ENCODE measurements around the gene VWC2.
"Not testable (repeated sequence)": the region's sequence is repeated elsewhere in the genome, so short reads cannot be mapped to it uniquely, and the experiment has no call there.

Gene VWC2

DNA sequence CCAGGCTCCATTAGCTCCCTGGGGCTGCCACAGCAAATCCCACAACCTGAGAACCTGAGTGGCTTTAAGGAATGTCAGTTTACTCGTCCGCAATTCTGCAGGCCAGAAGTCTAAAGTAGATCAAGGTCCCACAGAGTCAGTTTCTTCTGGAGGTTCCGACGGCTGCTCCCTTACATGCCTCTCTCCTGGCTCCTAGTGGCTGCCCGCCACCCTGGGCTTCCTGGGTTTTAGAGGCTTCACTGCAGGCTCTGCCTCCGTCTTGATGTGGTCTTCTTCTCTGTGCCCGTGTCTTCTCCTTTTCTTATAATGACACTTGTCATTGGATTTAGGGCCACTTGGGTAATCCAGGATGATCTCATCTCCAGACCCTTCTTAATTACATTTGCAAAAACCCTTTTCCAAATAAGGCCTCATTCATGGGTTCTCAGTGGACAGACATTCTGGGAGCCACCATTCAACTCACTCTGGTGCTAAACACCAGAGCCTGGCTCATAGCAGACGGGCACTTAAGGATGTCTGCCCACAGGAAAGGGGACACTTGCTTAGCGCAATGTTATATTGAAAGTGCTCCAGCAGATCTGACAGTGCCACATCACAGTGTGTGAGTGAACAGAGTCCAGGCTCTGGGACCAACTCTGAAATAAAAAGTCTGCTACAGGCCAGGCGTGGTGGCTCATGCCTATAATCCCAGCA lies 77.6 kb downstream of the VWC2 start:
- DNase-seq: no peak
- H3K4me1 Mint-ChIP-seq: no peaks in the 10 kb centered on the region
- CTCF ChIA-PET: no interaction called here
- no peaks in the 10 kb centered on the region for H3K9me3 Mint-ChIP-seq
- H3K4me3 Mint-ChIP-seq: no peak overlapping the region
- H3K27ac Mint-ChIP-seq: no peak overlapping the region
- H3K36me3 Mint-ChIP-seq: no peaks in the 10 kb centered on the region
- peaks cover 4% of the 10 kb centered on the region for H3K27me3 Mint-ChIP-seq

DNA sequence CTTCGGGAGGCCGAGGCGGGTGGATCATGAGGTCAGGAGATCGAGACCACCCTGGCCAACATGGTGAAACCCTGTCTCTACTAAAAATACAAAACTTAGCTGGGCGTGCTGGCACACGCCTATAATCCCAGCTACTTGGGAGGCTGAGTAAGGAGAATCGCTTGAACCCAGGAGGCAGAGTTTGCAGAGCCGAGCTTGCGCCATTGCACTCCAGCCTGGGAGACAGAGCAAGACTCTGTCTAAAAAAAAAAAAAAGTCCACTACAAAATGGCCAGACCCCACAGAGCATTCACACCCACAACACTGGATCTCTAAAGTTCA lies 78.1 kb downstream of the VWC2 start:
- H3K4me3 Mint-ChIP-seq, H3K36me3 Mint-ChIP-seq, H3K27ac Mint-ChIP-seq, H3K9me3 Mint-ChIP-seq, H3K4me1 Mint-ChIP-seq, DNase-seq, CTCF ChIA-PET, H3K27me3 Mint-ChIP-seq: not testable (repeated sequence)

DNA sequence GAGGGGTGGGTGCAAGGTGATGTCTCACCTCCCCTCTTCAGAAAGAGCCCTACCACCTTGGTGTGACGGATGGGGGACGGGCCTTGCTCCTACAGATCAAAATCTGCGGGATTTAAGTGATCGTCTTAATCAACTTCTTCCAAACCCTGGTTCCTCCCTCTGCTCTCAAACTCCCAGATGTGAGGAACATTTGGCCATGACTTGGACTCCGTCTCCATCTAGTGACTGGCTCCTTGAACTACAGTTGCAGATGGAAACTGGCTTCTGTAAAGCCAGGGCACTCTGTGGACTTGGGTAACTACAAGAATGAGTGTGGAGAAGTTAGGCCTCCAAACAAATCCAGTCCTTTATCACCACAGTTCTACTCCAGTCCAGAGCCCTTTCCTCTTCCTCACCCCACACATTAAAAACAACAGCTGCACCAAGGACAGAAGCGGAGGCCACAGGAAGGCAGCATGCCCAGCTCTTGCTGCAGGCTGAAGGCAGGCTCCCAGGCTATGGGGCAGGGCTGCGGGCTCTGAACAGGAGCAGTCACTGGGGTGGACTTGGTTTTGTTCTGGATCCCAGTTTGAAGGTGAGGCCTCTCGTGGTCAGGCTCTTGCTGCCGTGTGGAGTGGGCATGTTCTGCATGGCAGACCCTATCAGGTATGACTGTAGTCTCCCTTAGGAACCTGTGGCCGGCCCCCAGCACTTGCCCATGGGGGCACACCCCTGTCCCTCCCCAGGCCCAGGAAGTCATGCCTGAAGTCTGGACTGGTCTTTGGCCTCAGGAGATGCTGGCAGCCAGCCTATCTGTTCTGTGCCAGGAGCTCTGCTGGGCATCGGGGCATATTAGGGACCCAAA lies 79.4 kb downstream of the VWC2 start:
- Mint-ChIP-seq H3K4me1 (no peaks in the 10 kb centered on the region), H3K9me3 (no peaks in the 10 kb centered on the region), H3K27me3 (peaks cover 4% of the 10 kb centered on the region), H3K4me3 (no peak overlapping the region), H3K36me3 (no peaks in the 10 kb centered on the region), H3K27ac (no peak overlapping the region)
- CTCF ChIA-PET: no interaction called here
- peak; percentile 38 for DNase-seq

GRCh38 chr7:49855281-49855980 lies 82.0 kb downstream of the VWC2 start:
- no peak for DNase-seq
- Mint-ChIP-seq H3K27me3 (peaks cover 4% of the 10 kb centered on the region), H3K4me1 (no peaks in the 10 kb centered on the region), H3K27ac (no peak overlapping the region), H3K4me3 (no peak overlapping the region), H3K9me3 (no peaks in the 10 kb centered on the region), H3K36me3 (no peaks in the 10 kb centered on the region)
- CTCF ChIA-PET: no interaction called here

DNA sequence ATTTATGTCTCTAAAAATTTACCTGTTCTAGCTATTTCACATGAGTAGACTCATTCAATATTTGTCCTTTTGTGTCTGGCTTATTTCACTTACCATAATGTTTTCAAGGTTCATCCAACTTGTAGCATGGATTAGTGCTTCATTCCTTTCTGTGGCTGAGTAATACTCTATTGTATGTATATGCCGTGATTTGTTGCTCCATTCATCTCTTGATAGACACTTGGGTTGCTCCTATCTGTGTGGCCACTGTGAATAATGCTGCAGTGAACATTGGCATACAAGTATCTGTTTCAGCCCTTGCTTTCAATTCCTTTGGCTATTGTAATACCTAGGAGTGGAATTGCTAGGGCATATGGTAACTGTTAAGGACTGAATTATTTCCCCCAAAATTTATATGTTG lies 86.9 kb downstream of the VWC2 start:
- CTCF ChIA-PET: no interaction called here
- no peak for DNase-seq
- H3K4me3 Mint-ChIP-seq: no peak overlapping the region
- no peaks in the 10 kb centered on the region for H3K4me1 Mint-ChIP-seq
- H3K9me3 Mint-ChIP-seq: no peaks in the 10 kb centered on the region
- H3K36me3 Mint-ChIP-seq: no peaks in the 10 kb centered on the region
- peaks cover 4% of the 10 kb centered on the region for H3K27me3 Mint-ChIP-seq
- no peak overlapping the region for H3K27ac Mint-ChIP-seq

- DNase-seq: no peak
- no peak overlapping the region for H3K27ac Mint-ChIP-seq
Measured at GRCh38 chr7:49866076-49866735, 92.8 kb downstream of the VWC2 start.

GRCh38 chr7:49866910-49867309 lies 93.5 kb downstream of the VWC2 start:
- Mint-ChIP-seq H3K36me3 (no peaks in the 10 kb centered on the region), H3K4me3 (no peak overlapping the region), H3K27ac (no peak overlapping the region), H3K27me3 (peaks cover 7% of the 10 kb centered on the region), H3K4me1 (no peaks in the 10 kb centered on the region), H3K9me3 (no peaks in the 10 kb centered on the region)
- no peak for DNase-seq
- CTCF ChIA-PET: no interaction called here

More at GRCh38 chr7:49866076-49866735, 92.8 kb downstream of the VWC2 start:
- no peak overlapping the region for H3K4me3 Mint-ChIP-seq
- no peaks in the 10 kb centered on the region for H3K9me3 Mint-ChIP-seq
- no peaks in the 10 kb centered on the region for H3K4me1 Mint-ChIP-seq
- CTCF ChIA-PET: no interaction called here
- H3K36me3 Mint-ChIP-seq: no peaks in the 10 kb centered on the region
- H3K27me3 Mint-ChIP-seq: peaks cover 7% of the 10 kb centered on the region

DNA sequence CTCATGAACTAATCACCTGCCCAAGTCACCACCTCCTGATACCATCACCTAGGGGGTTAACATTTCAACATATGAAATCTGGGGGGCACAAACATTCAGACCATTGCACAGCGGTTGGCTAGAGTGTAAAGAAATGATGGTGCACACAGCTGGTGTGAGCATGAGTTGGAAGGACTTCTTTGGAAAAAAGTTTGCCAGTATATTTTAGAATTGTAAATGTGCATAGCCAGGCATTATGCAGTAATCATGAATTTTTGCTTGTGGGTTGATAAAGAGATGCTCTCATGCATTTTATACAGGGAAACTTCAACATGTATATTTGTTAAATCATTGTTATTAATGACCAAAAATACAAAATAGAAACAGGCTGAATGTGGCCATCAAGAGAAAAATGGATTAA lies 100.0 kb downstream of the VWC2 start:
- CTCF ChIA-PET: no interaction called here
- Mint-ChIP-seq H3K4me3 (no peak overlapping the region), H3K4me1 (no peaks in the 10 kb centered on the region), H3K36me3 (no peaks in the 10 kb centered on the region), H3K27ac (no peak overlapping the region), H3K9me3 (no peaks in the 10 kb centered on the region), H3K27me3 (no peaks in the 10 kb centered on the region)
- no peak for DNase-seq

- CTCF ChIA-PET: no interaction called here
- Mint-ChIP-seq H3K9me3 (no peaks in the 10 kb centered on the region), H3K27ac (no peak overlapping the region)
Measured at GRCh38 chr7:49875336-49875735, 101.9 kb downstream of the VWC2 start.

GRCh38 chr7:49876202-49876601 lies 102.8 kb downstream of the VWC2 start:
- no peaks in the 10 kb centered on the region for H3K9me3 Mint-ChIP-seq
- no peak for DNase-seq
- H3K27me3 Mint-ChIP-seq: no peaks in the 10 kb centered on the region
- H3K36me3 Mint-ChIP-seq: no peaks in the 10 kb centered on the region
- H3K27ac Mint-ChIP-seq: no peak overlapping the region
- no peak overlapping the region for H3K4me3 Mint-ChIP-seq
- no peaks in the 10 kb centered on the region for H3K4me1 Mint-ChIP-seq
- CTCF ChIA-PET: no interaction called here

More at GRCh38 chr7:49875336-49875735, 101.9 kb downstream of the VWC2 start:
- no peaks in the 10 kb centered on the region for H3K36me3 Mint-ChIP-seq
- H3K4me1 Mint-ChIP-seq: no peaks in the 10 kb centered on the region
- no peaks in the 10 kb centered on the region for H3K27me3 Mint-ChIP-seq
- H3K4me3 Mint-ChIP-seq: no peak overlapping the region
- DNase-seq: no peak

GRCh38 chr7:49878089-49878488 lies 104.7 kb downstream of the VWC2 start:
- H3K9me3 Mint-ChIP-seq: no peaks in the 10 kb centered on the region
- H3K4me3 Mint-ChIP-seq: no peak overlapping the region
- no peaks in the 10 kb centered on the region for H3K36me3 Mint-ChIP-seq
- no peak overlapping the region for H3K27ac Mint-ChIP-seq
- DNase-seq: no peak
- CTCF ChIA-PET: no interaction called here
- H3K27me3 Mint-ChIP-seq: peaks cover 4% of the 10 kb centered on the region
- H3K4me1 Mint-ChIP-seq: no peaks in the 10 kb centered on the region

DNA sequence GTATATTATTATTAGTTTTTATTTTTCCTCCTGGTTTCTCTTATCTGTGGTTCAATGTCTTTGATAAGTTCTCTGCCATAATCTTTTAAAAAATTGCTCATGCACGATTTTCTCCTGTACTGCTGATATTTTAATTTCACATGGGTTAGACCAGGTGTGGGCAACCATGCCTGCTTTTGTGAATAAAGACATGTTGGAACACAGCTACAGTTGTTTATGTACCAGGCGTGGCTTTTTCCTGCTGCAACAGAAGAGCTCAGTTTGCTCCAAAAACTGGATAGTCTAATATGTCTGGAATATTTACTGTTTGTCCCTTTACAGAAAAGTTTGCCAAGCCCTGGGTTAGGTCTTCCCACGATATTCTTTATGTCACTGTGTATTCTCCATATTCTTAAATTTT lies 105.2 kb downstream of the VWC2 start:
- CTCF ChIA-PET: no interaction called here
- Mint-ChIP-seq H3K27me3 (peaks cover 4% of the 10 kb centered on the region), H3K36me3 (no peaks in the 10 kb centered on the region)

DNA sequence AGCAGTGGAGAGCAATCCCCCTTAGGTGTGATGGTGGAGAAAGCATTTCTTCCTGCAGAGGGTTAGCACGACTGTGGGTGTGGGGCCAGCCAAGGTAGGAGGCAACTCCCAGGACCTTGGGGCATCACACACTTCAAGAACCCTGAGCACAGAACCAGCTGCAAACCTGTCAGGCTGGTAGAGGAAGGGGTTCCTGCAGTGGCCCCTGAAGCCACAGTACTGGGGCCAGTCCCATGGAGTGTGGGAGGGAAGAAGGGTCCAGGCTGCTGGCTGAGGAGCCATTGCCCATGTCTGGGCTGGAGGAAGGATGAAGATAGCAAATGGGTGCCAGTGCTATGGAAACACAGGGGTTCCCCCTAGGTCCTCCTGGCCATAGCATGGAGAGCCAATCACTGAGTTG lies 110.5 kb downstream of the VWC2 start:
- Mint-ChIP-seq H3K36me3 (no peaks in the 10 kb centered on the region), H3K27ac (no peak overlapping the region), H3K27me3 (peaks cover 15% of the 10 kb centered on the region), H3K4me1 (no peaks in the 10 kb centered on the region), H3K4me3 (no peak overlapping the region), H3K9me3 (no peaks in the 10 kb centered on the region)
- CTCF ChIA-PET: no interaction called here
- DNase-seq: no peak

More for the DNA sequence above, 105.2 kb downstream of the VWC2 start:
- no peak for DNase-seq
- Mint-ChIP-seq H3K4me3 (no peak overlapping the region), H3K4me1 (no peaks in the 10 kb centered on the region), H3K27ac (no peak overlapping the region), H3K9me3 (no peaks in the 10 kb centered on the region)

- CTCF ChIA-PET: no interaction called here
Measured at GRCh38 chr7:49885593-49886285, 112.3 kb downstream of the VWC2 start.

More at GRCh38 chr7:49885593-49886285, 112.3 kb downstream of the VWC2 start:
- Mint-ChIP-seq H3K4me3 (no peak overlapping the region), H3K27me3 (peaks cover 15% of the 10 kb centered on the region), H3K27ac (no peak overlapping the region), H3K36me3 (no peaks in the 10 kb centered on the region), H3K4me1 (no peaks in the 10 kb centered on the region), H3K9me3 (no peaks in the 10 kb centered on the region)
- DNase-seq: no peak

Data from activated naive CD4-positive, alpha-beta T cell treated with anti-CD3 and anti-CD28 coated beads, Interleukin-2, amount 10 ng/mL, durations not matched to agents 7 days and 5 days (primary cell).